A549 treated with CORT108297 at 1 μM for 4 hours (cell line): ENCODE data around the gene NDUFV3. TPM values are rescaled to one million over a fixed set of nuclear protein-coding genes. Genes with fewer than 3 reads are reported as not detected.

Source experiments
- total RNA-seq: library from RNA; stranded (reverse); fragments of 200-300 nt; extraction: Qiagen RNA extraction; gene quantifications from 5 replicates; pipeline ENCODE4 v1.2.3, GENCODE V29; 2022

The NDUFV3 gene
- 19.9 to 22.7 TPM (median 20.5 TPM) in 5 replicates for total RNA-seq

DNA sequence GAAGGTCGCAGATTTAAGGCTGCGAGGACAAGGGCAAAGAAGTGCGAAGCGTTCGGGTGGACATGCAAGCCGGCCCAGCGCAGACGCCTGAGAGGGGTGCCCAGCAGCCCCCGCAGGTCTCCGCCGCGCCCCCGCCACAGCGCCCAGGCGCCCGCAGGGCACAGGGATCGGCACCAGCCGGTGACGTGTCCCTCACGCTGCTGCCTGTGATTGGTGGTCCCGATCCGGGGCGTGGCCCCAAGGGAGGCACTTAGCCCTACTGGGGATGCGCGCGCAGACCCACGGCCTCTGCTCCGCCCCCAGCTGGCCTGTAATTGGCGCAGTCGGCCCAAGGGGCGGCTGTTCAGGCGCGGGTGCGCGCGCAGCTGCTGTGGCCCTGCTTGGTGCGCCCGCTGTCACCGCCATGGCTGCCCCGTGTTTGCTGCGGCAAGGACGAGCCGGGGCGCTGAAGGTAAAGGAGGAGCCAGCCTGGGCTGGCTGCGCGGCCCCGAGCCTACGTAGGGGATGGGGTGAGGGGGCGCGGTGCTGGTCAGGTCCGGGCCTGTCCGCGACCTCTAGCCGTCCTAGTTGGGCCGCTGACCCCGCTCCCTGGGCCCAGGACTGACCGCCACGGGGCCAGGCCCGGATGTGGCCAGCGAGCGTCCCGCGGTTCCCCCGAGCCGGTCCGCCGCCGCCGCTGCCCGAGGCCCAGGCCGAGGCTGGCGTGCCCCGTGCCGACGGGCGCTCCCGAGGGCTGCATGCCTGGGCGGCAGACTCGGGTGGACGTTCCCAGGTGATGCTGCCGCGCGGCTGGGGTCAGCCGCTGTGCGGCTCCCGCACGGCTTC, at the start of gene NDUFV3:
NDUFV3 (plus strand) TSS at position 379 of the 825 bp plus-strand sequence; CDS start at position 404, 25 bp downstream.

GRCh38 chr21:42878993-42879787, 13.9 kb upstream of the NDUFV3 start, which contains the start of gene WDR4:
WDR4 (minus strand) TSS chr21:42879539; CDS start chr21:42879495, 44 bp downstream.

GRCh38 chr21:42925114-42925926, 32.2 kb downstream of the NDUFV3 start, which contains the start of gene ERVH48-1:
ERVH48-1 (minus strand) TSS chr21:42925630; CDS start chr21:42919006, 6,624 bp downstream.

Other genes with a start within 250 kb of the NDUFV3 start
- gene PDE9A, start 239.7 kb upstream of the NDUFV3 start, total RNA-seq: 1.0 to 1.5 TPM (median 1.1 TPM) in 5 replicates
- 24.1 to 33.1 TPM (median 32.3 TPM) in 5 replicates for gene WDR4, start 13.8 kb upstream of the NDUFV3 start, total RNA-seq
- not detected in 5 replicates for gene ERVH48-1, start 32.3 kb downstream of the NDUFV3 start, total RNA-seq
- 4.7 to 7.0 TPM (median 6.6 TPM) in 5 replicates for gene PKNOX1, start 81.3 kb downstream of the NDUFV3 start, total RNA-seq
- gene CBS, start 182.5 kb downstream of the NDUFV3 start, total RNA-seq: 11.0 to 13.7 TPM (median 12.3 TPM) in 5 replicates
- 52.1 to 65.9 TPM (median 58.9 TPM) in 5 replicates for gene U2AF1, start 214.3 kb downstream of the NDUFV3 start, total RNA-seq